HG03175 (cell line): ENCODE results near the gene ARMH1.
"Not testable (repeated sequence)": the region's sequence is repeated elsewhere in the genome, so short reads cannot be mapped to it uniquely, and the experiment has no call there.

Experiments
- ATAC-seq: cut with Tn5 transposase; IDR thresholded peaks from one replicate; pipeline ENCODE4 v1.9.1; 2021; ENCODE audit warnings: mild to moderate bottlenecking, moderate library complexity; ENCODE audit not compliant: unreplicated experiment

ARMH1 gene

DNA sequence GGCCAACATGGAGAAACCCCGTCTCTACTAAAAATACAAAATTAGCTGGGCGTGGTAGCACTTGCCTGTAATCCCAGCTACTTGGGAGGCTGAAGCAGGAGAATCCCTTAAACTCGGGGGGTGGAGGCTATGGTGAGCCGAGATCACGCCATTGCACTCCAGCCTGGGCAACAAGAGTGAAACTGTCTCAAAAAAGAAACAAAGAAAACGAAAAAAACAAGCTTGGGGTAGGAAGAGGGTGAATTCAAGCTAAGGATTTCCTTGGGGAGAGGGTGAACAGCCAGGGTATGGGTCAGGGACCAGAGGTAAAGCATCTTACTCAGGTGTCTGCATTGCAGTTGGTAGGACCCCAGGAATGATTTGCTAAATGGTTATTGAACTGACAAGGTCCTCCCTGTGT is 91.9 kb downstream of the ARMH1 start:
- ATAC-seq: not testable (repeated sequence)
